ENCODE measurements around the gene CLSTN1. TPM values are rescaled to one million over a fixed set of nuclear protein-coding genes. Genes with fewer than 3 reads are reported as not detected.
"Not testable (repeated sequence)": the region's sequence is repeated elsewhere in the genome, so short reads cannot be mapped to it uniquely, and the experiment has no call there.

Gene CLSTN1
- total and polyA plus RNA-seq, 2 of the 8 experiments (the other 6 are each of a cell fraction or from before 2014, with no cell fraction given), result 34.2 to 97.4 TPM

- TF ChIP-seq NRF1 (IDR thresholded peaks at IDR 0.05; ENCODE audit: low read depth, low read length) (no peak), RAD21 (IDR thresholded peaks at IDR 0.05 in 1 of 2, conservative IDR thresholded peaks at IDR 0.05 in 1 of 2; ENCODE audit: low read depth in 2 of 2, low read length in 2 of 2) (peak in 1 of 2 experiments; percentile 27; a peak in 1 of 4 replicates)
Observed at GRCh38 chr1:9792156-9793042, 31.4 kb downstream of the CLSTN1 start (continued).

DNA sequence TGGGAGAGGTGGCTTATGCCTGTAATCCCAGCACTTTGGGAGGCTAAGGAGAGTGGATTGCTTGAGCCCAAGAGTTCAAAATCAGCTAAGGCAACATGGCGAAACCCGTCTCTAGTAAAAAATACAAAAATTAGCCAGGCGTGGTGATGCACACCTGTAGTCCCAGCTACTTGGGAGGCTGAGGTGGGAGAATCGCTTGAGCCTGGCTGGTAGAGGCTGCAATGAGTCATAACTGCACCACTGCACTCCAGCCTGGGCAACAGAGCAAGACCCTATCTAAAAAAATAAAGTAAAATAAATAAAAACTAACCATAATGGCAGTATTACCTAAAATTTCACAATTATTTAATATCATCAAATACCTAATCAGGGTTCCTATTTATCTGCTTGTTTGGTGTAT, 34.1 kb downstream of the CLSTN1 start:
- H3K18ac ChIP-seq (ENCODE audit: extremely low read depth, low read length); H3K23me2 ChIP-seq (ENCODE audit: low read depth, low read length); H3K4me2 ChIP-seq (ENCODE audit: insufficient read depth in 1 of 2, low read depth in 2 of 2, low read length in 2 of 2); H3K4me3 ChIP-seq (ENCODE audit: extremely low read depth in 1 of 4, insufficient read depth in 2 of 4, low read depth in 3 of 4, low read length in 4 of 4); H2AK5ac ChIP-seq (ENCODE audit: low read depth, low read length); H3K27me3 ChIP-seq (replicated peaks in 1 of 4; ENCODE audit: control insufficient read depth in 3 of 4, extremely low read depth in 1 of 4, insufficient read depth in 3 of 4, low read length in 3 of 4); H3K4ac ChIP-seq (replicated peaks; ENCODE audit: insufficient read length, low read depth, low read length); H3K23ac ChIP-seq (ENCODE audit: insufficient read length); DNase-seq (ENCODE audit: low read depth in 1 of 2, low spot score in 2 of 2); H3K56ac ChIP-seq (replicated peaks; ENCODE audit: insufficient read length, low read depth, low read length); H2AFZ ChIP-seq (ENCODE audit: low read length); H3K27ac ChIP-seq (ENCODE audit: low read depth, low read length); H2BK20ac ChIP-seq (ENCODE audit: low read length); H2BK5ac ChIP-seq (ENCODE audit: low read depth, low read length); H2BK120ac ChIP-seq (replicated peaks; ENCODE audit: low read depth, low read length); FAIRE-seq; H2BK12ac ChIP-seq (ENCODE audit: low read depth, low read length); H4K5ac ChIP-seq (ENCODE audit: insufficient read length, low read depth, low read length); H3K9ac ChIP-seq (replicated peaks in 1 of 4; ENCODE audit: extremely low read depth in 1 of 4, low read depth in 3 of 4, low read length in 3 of 4); H4K8ac ChIP-seq (ENCODE audit: extremely low read depth, insufficient read depth, low read length); POLR2A ChIA-PET (ENCODE audit: partially characterized antibody); H2BK15ac ChIP-seq (ENCODE audit: low read length); H3K14ac ChIP-seq (ENCODE audit: insufficient read length); H4K91ac ChIP-seq (replicated peaks; ENCODE audit: insufficient read length, low read length); H3K36me3 ChIP-seq (ENCODE audit: control insufficient read depth in 2 of 4, insufficient read depth in 4 of 4, low read length in 3 of 4); H3K9me3 ChIP-seq (ENCODE audit: insufficient read depth in 2 of 2, low read depth in 1 of 2, low read length in 1 of 2): not testable (repeated sequence)
- WGBS, 2 experiments (ENCODE audit: extremely low coverage in 1 of 2, insufficient coverage in 1 of 2, insufficient read length in 1 of 2, insufficient replicate concordance in 2 of 2, low coverage in 1 of 2, low lambda C conversion rate in 2 of 2, missing lambda C conversion rate in 1 of 2), result 89% methylated on average over 4 of the region's 4 CpGs; no CpG with 5 or more reads in 1 of the 2 experiments
- Histone ChIP-seq H4K20me1 (replicated peaks in 1 of 2; ENCODE audit: control insufficient read depth in 1 of 2, insufficient read depth in 2 of 2, low read length in 2 of 2) (peaks cover 15 to 16% of the 10 kb centered on the region in 2 experiments), H3K79me1 (ENCODE audit: low read depth, low read length) (peaks cover 14% of the 10 kb centered on the region), H3K4me1 (replicated peaks in 1 of 4; ENCODE audit: control insufficient read depth in 3 of 4, insufficient read depth in 4 of 4, low read length in 3 of 4) (peaks cover 3 to 21% (median 11%) of the 10 kb centered on the region in 4 experiments), H3K79me2 (ENCODE audit: control insufficient read depth in 1 of 2, insufficient read depth in 2 of 2, low read length in 2 of 2) (peaks cover 5 to 74% of the 10 kb centered on the region in 2 experiments; a peak in 3 of 4 replicates)
- CTCF ChIA-PET (ENCODE audit: partially characterized antibody), result interaction anchor here (0.8 to 1.2 kb wide), 2 partner anchors 73 to 95 kb away, joined by 3 read pairs; no protein-coding TSS in a partner anchor

Measured in H1 (cell line).